GM21786 (cell line): ENCODE data around the gene PLEKHM3.
"Not testable (repeated sequence)": the region's sequence is repeated elsewhere in the genome, so short reads cannot be mapped to it uniquely, and the experiment has no call there.

ENCODE experiments used
- ATAC-seq: cut with Tn5 transposase; IDR thresholded peaks from one replicate; pipeline ENCODE4 v1.9.1; 2021; ENCODE audit not compliant: unreplicated experiment

Gene PLEKHM3

DNA sequence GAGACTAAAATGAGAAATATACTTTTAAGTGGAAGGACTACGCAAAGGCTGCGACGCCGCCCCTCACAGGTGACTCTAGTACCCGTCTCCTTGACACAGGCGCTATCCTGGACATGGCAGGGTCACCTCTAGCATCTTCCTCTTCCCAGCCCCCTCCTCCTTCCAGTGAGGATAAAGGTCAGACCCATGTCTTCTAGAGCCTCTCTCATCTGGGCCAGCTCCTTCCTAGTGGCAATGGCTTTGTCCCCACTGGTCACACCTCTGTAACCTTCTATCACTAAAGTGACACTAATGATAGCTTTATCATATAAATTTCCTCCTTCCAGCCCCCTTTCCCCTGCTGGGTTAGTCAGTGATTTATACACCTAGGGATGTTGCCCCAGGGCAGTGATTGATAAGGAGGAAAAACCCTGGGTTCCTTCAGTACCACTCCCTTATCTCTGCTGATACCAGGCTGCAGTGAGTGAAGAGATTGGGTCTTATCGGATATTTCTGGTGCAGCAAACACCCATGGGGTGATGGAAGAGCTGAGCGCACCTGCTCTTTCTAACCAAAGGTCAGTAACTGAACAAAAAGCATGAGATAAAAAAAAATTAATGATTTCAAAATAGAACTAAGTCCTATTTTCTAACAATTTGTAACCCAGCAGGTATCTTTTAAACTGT is 193.6 kb downstream of the PLEKHM3 start:
- ATAC-seq = no peak

DNA sequence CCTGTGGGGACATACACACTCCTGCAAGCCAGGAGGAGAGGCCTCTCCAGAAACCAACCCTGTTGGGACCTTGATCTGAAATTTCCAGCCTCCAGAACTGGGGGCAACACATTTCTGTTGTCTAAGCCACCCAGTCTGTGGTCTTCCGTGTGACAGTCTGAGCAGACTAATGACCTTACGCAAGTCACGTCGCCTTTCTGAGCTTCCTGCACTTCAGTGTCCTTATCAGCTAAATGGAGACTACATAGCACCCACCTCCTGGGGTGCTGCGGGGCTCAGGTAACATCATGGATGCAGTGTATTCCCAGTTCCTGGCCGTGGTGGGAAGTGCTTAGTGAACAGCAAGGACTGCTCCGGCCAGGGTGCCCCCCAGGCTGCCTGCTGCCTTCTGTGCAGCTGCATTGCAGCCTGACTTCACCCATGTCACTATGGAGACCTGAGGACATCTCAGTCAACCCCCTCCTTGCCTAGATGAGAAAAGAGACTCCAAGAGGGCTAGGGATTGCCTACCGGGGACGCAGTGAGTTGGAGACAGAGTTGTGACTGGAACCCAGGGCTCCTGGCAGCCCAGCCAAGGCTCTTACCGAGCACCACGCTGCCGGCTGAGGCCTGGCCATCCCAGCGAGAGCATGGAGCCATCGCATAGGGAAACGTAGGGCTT is 194.4 kb downstream of the PLEKHM3 start:
- ATAC-seq = no peak

DNA sequence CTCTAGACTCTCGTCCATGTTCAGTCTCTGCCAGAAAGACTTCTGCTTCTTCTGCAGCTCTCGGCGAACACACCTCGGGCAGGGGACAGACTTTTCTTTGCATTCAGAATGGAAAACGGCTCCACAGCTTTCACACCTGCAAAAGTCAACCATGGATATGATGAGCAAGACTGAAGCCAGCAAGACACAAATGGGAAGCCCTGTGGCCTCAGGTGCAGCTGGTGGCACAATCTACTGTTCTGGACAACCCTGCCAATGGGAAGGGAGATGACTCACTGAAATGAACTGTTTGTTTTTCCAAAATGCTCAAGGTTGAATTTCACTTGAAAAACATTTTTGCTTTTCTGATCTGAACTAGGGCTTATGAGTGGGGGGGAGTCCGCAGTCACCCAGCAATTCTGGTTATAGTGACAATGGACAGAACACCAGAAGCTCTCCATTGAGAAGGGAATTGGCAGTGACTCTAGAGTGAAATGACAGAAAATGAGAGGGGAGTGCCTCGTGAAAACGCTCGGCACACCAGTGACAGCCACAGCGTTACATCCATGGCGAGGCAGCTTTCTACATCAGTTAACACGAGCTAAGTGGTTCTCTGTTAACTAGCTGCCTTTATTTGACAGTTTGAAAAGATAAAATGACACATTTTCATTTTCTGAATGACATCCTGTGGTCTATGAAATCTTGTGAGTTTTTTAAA is 196.8 kb downstream of the PLEKHM3 start:
- ATAC-seq = no peak

DNA sequence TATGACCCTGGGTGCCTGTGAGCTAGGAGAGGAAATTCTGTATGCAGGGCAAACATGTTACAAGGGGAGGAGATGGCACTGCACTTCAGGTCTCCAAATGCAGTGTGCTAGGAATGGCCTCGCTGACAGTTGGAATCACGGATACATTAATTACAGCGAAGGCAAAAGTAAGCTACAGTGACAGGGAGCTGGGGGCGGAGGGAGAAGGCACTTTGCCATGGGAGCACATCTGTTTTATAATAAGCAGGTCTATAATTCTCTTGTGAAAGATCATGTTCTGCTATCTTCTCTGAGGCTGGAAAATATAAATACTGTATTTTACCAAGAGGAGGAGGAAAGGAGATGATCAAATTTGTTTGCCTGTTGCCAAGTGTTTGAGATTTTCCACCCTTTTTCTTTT is 199.3 kb downstream of the PLEKHM3 start:
- no peak for ATAC-seq

DNA sequence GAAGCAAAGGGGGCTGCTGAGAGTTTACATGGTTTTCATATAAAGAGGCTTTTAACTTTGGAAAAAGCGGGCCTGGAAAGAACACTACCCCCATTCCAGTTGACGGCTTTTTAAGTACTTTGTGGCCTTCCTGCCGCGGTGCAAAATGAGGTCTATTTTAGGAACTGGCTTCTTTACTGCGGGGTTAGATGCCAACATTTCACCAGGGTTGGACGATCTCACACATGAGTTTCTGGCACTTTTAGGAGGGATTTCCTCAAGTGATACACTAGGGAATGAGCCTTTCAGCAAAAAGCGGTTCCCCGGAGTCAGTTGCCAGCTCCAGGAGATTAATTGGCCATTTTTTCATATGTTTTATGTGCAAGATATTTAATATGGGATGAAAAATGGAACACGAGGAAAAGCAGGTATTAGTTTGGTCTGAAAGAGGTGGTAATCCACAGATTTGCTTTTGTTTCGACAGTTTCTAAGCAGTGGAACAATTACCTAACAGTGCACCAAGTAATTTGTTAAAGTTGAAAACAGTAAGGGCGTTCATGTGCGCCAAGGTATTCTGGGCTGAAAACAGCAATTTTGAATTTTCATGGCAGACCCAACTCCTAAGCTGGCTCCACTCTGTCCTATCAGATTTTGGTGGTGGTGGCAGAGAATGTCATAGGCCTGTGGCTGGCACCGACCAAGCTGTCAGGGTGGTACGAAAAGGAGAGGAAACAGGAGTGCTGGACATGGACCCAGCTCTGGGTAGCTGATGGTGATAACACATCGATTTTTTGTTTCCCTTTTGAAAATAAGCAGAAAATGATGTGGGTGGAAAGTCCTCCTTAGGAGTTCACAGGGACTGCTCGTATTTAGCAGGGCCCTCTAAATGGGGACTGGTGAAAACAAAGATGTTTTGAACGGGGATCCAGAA is 200.0 kb downstream of the PLEKHM3 start:
- ATAC-seq = no peak

DNA sequence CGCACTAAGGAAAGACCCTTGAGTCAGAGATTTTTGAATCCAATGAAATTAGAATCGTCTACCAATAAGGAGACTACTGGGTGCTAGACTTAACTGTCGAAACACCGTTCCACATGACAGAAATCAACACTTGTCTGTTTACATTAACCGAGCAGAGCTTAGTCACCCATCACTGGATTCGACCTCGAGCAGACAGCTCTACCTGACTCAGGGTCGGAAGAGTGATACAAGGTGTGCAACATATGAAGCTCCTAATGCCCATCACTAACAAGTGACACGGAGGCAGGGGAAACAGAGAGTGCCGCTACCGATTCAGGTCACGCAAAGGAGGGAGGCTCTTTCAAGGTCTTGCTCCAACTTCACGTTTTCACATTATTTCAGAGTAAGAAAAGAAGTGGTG is 201.5 kb downstream of the PLEKHM3 start:
- no peak for ATAC-seq

DNA sequence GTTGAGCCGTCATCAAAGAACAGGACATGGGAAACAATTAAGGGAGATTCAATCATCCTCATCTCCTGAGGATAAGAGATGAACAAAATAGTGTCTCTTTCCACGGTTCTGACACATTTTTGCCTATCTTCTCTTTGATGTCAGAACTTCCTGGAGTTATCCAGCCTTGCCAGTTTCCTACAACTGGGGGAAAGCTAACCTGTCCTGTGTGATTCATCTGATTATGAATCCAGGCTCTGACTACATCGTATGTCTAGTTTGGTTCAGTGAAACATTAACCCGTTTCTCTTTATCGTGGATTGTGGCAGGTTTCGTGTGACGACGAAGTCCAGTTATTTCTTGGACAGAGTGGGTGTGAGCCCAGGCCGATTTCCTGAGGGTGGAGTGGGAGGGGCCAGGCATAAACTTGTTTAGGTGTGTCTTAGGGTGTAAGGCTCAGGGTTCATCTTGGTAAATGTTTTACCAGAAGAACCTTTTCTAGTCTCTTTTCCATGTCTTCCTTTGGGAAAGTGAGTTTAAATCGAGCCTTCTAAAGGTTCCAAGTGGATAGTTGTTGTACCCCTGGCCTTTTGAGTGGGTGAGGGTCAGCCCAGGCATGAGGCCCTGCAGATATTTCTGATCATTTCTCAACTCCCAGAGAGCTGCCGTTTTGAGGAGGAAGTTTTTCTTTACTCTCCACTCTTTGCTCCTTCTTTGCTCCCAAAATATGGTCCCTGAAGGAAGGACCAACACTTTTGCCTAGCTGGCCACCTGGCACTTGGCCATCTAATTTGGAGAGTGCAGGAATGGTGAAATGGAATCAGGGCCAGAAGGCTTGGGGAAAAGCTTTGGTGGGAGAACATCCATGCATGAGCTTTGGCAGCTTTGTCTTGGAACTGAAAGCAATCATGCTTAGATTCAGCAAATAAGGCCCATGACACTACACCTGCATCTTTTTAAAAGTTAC is 205.2 kb downstream of the PLEKHM3 start:
- ATAC-seq = no peak

DNA sequence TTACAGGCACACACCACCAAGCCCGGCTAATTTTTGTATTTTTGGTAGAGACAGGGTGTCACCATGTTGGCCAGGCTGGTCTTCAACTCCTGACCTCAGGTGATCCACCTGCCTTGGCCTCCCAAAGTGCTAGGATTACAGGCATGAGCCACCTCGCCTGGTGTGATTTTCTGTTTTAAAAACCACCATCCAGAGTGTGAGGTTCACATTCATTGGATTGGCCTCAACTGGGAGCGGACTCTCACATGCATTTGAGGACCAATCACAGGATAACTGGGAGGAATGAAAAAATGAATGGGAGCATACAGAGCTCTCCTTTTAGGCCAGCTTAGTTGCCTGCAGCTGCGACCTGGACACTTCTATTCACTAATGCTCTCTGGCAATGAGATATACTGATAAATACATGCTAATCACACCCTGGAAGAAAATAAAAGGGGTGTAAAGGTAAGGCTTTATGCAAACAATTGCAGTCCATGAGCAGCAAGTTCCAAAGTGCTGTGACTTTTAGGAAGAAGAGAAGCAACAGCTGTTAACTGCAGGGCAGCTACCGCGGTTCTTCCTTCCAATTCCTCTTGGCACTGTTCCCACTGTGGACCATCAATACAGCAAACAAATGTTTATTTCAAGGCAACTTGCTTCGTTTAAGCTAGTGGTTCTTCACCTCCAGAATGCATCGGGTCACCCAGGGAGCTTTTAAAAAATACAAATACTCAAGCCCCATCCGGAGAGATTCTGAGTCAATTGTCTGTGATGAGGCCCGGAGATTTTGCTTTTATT is 206.1 kb downstream of the PLEKHM3 start:
- no peak for ATAC-seq

DNA sequence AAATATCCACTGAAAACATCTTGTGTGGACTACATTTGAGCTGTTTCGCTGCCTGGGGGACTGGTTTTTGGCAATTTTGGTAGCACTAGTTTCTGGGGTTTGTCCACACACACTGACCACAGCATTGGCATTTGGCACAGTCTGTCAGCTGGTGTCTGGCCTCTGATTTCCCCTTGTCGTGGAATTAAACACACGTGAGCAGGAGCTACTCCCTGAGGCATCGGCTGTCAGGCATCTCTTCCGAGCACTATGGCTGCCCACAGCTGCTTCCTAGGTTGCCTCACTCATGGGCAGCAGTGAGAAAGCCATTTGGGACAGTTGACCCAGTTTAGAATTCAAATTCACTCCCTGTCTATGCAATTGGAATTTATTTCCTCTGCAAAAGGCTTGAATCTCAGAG is 208.8 kb downstream of the PLEKHM3 start:
- no peak for ATAC-seq

DNA sequence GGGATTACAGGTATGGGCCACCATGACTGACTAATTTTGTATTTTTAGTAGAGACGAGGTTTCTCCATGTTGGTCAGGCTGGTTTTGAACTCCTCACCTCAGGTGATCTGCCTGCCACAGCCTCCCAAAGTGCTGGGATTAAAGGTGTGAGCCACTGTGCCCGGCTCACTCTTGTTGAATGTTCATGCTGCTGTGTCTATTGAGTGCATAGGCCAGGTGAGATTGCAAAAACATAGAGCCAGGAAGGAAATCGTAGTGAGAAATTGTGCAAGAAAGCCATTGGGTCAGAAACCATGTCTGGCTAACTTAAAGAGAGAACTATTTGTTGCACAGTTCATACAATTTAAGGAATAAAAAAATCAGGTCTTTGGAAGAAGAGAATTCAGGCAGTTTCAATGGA is 210.1 kb downstream of the PLEKHM3 start:
- no peak for ATAC-seq

DNA sequence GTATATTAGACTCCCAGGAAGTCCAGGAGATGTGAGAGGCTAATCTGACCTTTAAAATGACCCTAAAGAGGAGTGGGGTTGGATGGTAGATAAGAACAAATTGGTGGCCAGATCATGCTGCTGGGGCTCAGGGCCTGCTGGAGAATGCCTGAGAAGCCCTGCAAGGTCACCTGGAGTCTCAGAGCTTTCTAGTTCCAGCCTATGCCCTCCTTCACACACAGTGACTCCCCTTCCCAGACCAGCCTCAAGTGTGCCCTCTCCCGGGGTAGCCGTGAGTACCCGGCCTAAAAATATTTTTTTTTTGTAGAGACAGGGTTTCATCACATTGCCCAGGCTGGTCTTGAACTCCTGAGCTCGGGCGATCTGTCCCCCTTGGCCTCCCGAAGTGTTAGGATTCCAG is 211.4 kb downstream of the PLEKHM3 start:
- ATAC-seq = no peak

DNA sequence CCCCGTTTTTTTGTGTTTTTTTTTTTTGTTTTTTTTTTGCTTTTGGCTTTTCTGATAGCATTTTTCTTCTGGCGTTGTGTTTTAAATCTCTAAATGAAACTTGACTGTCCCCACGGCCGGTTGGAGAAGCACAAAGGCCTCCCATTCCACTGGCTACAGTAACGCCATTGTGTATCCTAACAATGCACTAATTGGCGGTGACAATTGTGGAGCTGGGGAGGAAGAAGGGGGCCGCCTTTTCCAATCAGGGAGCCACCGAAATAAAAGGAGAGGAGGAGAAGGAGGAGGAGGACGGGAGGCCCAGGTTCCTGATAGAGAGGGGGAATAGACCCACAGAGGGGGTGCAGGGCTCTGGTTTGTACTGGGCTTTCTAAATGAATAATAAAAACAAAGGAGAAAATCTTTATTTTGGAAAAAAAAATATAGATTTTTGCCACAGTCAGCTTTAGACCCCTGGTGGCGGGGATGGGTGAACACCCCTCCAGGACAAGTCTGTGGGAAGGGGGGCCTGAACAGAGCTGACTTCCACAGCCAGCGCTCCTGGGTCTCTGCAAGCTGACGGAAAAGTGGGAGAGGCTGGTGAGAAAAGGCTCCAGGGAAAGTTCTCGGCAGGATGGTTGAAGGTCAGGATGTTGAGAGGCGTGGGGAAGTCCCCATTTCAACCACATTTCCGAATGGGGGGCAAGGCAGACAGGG is 212.0 kb downstream of the PLEKHM3 start:
- no peak for ATAC-seq

DNA sequence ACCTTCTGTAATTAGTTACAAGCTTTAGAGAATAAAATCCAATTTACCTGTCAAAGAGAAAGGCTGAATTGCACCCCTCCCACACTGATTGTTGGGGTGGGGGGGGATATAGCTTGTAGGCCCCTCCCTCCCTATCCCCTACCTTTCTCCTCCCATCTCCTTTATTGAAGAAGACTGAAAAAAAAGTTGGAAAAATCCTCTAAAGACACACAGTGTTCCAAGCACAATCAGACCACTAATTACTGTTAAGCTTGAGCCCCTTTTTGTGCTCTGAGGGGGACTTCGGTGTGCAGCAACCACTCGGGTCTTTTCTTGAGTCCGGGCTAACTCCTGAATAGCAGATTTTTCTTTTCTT is 212.6 kb downstream of the PLEKHM3 start:
- ATAC-seq = no peak

DNA sequence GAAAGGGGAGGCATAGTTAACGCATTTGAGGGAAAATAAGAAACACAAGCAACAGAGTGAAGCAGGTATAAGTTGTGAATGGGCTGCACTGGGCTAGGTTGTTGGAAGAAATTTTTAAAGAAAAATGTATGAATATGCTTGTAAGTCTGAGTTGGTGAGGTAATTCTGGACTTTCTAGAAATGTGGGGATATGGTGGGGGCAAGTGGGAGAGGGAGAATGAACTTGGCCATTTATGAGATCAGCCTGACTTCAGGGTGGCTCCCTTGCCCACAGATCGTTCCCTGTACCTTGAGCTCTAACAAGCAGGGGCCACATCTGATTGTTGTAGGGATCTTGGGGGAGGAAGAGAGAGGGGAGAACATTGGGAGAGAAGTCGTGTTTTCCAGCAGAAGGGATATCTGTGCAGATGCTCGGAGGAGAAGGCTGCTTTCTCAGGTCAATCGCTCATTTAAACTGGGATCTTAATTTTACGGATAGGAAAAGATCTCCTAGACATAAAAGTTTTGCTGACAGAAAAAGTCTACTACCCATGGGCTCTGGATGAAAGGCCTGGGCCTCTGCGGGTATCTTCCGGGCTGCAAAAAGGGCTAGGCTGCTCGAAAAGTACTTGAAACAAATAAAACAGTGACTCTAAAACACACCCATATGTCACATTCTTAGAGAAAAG is 213.1 kb downstream of the PLEKHM3 start:
- no peak for ATAC-seq

DNA sequence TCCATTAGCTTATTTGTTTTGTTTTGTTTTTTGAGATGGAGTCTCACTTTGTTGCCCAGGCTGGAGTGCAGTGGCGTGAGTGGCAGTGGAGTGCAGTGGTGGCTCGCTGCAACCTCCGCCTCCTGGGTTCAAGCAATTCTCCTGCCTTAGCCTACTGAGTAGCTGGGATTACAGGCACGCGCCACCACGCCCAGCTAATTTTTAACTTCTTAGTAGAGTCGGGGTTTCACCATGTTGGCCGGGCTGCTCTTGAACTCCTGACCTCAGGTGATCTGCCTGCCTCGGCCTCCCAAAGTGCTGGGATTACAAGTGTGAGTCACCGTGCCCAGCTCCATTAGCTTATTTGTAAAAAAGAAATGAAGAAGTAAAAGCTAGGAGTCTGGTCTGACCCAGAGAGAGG is 213.7 kb downstream of the PLEKHM3 start:
- ATAC-seq = not testable (repeated sequence)

DNA sequence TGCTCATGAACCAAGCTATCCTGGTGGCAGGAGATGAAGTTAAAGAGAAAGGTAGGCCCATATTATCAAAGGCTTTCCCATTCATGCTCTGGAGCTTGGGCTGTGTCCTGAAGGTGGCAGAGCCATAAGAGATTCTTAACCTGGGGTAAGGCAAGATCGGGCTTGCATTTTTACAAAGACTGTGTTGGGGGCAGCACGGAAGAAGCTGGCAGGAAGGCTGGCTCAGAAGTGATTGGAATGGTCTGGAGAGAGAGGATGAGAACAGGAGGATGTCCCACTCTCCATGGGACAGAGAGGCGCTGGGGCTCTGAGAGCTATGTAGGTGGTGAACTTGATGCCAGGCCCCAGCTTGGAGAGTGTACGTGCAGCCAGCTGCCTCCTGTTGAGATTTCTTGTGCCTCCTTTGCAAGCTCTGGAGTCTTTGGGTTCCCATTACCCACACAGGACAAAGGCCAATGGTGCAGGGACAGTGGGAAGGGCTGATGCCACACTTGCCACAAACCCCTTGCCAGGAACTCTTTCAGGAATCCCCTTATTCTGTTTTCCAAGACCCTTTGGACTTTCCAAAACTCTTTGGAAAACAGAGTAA is 215.0 kb downstream of the PLEKHM3 start:
- ATAC-seq = no peak

DNA sequence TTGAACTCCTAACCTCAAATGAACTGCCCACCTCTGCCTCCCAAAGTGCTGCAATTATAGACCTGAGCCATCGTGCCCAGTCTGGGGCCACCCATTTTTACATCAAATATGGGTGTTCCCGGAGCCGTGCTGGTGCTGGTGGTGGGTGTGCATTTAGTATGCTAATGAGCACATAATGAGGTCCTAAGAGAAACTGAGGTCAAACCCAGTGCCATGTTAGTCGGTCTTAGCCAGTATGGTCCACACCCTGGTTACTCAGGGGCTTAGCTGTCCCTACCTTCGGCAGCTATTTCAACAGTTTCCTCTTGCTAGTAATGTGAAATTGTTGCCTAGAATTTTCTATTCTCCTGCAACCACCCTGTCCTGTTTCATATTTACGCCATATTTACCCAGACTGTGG is 217.2 kb downstream of the PLEKHM3 start:
- ATAC-seq = no peak

DNA sequence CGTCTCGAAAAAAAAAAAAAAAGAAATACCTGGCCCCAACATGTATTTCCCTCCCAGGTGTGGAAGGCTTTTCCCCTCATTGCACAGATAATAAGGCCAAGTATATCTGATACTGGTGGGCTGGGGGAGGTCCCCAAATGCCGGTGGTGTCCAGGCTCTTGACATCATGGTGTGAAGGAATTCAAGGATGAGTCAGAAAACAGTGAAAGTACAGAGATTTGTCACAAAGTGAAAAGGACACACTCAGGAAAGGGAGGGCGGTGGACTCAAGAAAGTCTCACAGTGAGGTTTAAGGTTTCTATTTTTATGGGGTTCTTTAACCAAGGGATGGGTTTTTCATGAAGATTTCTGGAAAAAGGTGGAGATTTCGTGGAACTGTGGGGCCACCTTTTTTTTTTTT is 217.8 kb downstream of the PLEKHM3 start:
- ATAC-seq = peak; percentile 83
